Uterus (tissue), 2 donors: ENCODE results near the gene PPID.

Source experiments
- POLR2A ChIP-seq, 2 donors: fragments of 450-650 bp; IDR thresholded peaks; one replicate each; pipeline ENCODE4 v1.6.1; 2016; ENCODE audit warnings: antibody characterized with exemption in 2 of 2, mild to moderate bottlenecking in 1 of 2, moderate library complexity in 1 of 2
- TF ChIP-seq, protein P1 (sequence below), 4 experiments: fragments of 200-600 bp in 2 of 4; fragments of 450-650 bp in 2 of 4; sonication (generic) in 2 of 4; IDR thresholded peaks; one replicate each; pipeline ENCODE4 v1.5.1; 2016 to 2019; ENCODE audit warnings: antibody characterized with exemption in 4 of 4, mild to moderate bottlenecking in 2 of 4, moderate library complexity in 1 of 4

DNA sequence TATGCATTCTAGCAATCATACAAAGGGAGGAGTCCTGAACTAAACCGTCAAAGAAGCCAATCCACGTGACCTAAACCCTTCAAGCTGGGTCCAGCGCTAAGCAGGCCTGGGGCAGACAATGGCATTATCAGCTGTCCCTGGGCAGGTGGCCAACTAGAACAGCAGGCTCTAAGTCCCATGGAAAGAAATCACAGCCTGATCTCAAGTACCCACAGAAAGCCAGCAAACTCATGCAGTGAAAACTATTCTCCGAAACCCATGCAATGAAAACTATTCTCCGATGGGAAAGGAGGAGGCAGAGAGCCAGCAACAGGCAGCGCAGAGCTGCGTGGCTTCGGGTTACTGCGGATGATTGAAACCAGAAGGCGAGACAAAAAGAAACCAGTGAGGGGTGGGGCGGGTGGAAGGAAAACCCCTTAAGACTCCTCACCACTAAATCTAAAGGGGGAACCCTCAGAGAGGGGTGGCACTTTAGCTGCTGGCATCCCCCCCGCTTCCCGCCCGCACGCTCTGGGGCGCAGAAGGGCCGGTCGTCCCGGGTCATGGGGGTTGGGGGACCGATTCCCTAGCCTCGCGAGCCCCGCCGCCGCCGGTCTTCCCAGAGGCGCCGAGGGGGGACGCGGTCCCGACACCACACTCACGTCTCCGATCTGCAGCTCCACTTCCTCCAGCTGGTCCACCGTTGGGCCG is 52.1 kb downstream of the PPID start:
- TF ChIP-seq, protein P1, sequence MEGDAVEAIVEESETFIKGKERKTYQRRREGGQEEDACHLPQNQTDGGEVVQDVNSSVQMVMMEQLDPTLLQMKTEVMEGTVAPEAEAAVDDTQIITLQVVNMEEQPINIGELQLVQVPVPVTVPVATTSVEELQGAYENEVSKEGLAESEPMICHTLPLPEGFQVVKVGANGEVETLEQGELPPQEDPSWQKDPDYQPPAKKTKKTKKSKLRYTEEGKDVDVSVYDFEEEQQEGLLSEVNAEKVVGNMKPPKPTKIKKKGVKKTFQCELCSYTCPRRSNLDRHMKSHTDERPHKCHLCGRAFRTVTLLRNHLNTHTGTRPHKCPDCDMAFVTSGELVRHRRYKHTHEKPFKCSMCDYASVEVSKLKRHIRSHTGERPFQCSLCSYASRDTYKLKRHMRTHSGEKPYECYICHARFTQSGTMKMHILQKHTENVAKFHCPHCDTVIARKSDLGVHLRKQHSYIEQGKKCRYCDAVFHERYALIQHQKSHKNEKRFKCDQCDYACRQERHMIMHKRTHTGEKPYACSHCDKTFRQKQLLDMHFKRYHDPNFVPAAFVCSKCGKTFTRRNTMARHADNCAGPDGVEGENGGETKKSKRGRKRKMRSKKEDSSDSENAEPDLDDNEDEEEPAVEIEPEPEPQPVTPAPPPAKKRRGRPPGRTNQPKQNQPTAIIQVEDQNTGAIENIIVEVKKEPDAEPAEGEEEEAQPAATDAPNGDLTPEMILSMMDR (IDR thresholded peaks at IDR 0.05) = no peak
- no peak for TF ChIP-seq POLR2A (IDR thresholded peaks at IDR 0.05)
